Subcutaneous abdominal adipose tissue (tissue), 5 donors: Measurements from ENCODE around the gene CREB3L1.

Source experiments
- H3K27ac ChIP-seq: one replicate; pipeline ENCODE4 v1.7.0; 2013; ENCODE audit warnings: low read depth, mild to moderate bottlenecking, inconsistent platforms, low read length, moderate library complexity
- H3K27me3 ChIP-seq, 5 donors: one replicate each; pipeline ENCODE4 v1.7.0; 2013; ENCODE audit warnings: low read length in 5 of 5, inconsistent platforms in 1 of 5; ENCODE audit not compliant: control insufficient read depth in 5 of 5, insufficient read depth in 4 of 5
- H3K36me3 ChIP-seq, 5 donors: one replicate each; pipeline ENCODE4 v1.7.0; 2013; ENCODE audit warnings: low read length in 5 of 5; ENCODE audit not compliant: control insufficient read depth in 5 of 5, insufficient read depth in 5 of 5
- H3K4me1 ChIP-seq, 5 donors: one replicate each; pipeline ENCODE4 v1.7.0; 2013; ENCODE audit warnings: low read length in 5 of 5, mild to moderate bottlenecking in 3 of 5, moderate library complexity in 1 of 5; ENCODE audit not compliant: control insufficient read depth in 5 of 5, insufficient read depth in 5 of 5
- H3K4me3 ChIP-seq, 5 donors: one replicate each; pipeline ENCODE4 v1.7.0; 2013; ENCODE audit warnings: low read length in 5 of 5, low read depth in 1 of 5
- H3K9ac ChIP-seq, 5 donors: one replicate each; pipeline ENCODE4 v1.7.0; 2013; ENCODE audit warnings: low read length in 5 of 5, mild to moderate bottlenecking in 4 of 5, moderate library complexity in 3 of 5
- H3K9me3 ChIP-seq, 5 donors: one replicate each; pipeline ENCODE4 v1.7.0; 2013; ENCODE audit warnings: low read length in 5 of 5; ENCODE audit not compliant: control insufficient read depth in 5 of 5
- donor health status: healthy.
- donor health status: healthy.
- donor health status: healthy.
- donor health status: healthy.
- donor health status: healthy.

CREB3L1 gene

GRCh38 chr11:46369458-46370152, 92.1 kb downstream of the CREB3L1 start:
- H3K9me3 ChIP-seq: no peaks in the 10 kb centered on the region
- no peak overlapping the region for H3K27ac ChIP-seq
- H3K9ac ChIP-seq: no peak overlapping the region
- H3K27me3 ChIP-seq: no peaks in the 10 kb centered on the region
- peaks cover 0 to 16% (median 11%) of the 10 kb centered on the region in 5 donors for H3K4me1 ChIP-seq
- H3K36me3 ChIP-seq: peaks cover 0 to 81% (median 64%) of the 10 kb centered on the region in 5 donors
- H3K4me3 ChIP-seq: no peak overlapping the region

DNA sequence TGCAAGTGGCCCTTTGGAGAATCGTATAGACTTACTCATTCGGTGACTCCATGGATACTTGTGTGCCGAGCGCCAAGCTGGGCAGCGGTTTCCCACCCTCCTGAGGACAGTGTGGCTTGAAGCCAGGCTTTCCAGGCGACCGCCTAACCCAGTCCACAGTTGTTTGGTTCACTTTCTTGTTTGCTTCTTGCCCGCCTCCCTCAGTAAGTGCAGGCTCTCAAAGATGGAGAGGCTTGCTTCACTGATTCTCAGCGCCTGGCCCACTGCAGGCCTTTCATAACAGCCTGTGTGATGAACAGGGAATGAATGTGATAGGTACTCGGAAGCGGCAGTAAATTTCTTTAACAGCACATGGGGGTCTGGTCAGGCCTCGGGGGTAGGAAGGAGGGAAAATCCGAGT, 92.8 kb downstream of the CREB3L1 start:
- Histone ChIP-seq H3K4me1 (peaks cover 0 to 13% (median 9%) of the 10 kb centered on the region in 5 donors), H3K27ac (no peak overlapping the region), H3K9me3 (no peaks in the 10 kb centered on the region), H3K27me3 (no peaks in the 10 kb centered on the region), H3K4me3 (no peak overlapping the region), H3K36me3 (peaks cover 0 to 81% (median 69%) of the 10 kb centered on the region in 5 donors), H3K9ac (no peak overlapping the region)
